Panc1 (cell line): ENCODE results near the gene ADGRV1.

ENCODE experiments used
- CTCF ChIP-seq: fragments of 450-650 bp; IDR thresholded peaks from 2 replicates; pipeline ENCODE4 v1.5.1; 2017; ENCODE audit warnings: mild to moderate bottlenecking
- REST ChIP-seq, 2 experiments: IDR thresholded peaks; 2 replicates each; pipeline ENCODE4 v1.6.1; 2011 to 2012; ENCODE audit warnings: low read depth in 2 of 2, control low read depth in 1 of 2, low read length in 1 of 2, mild to moderate bottlenecking in 1 of 2, moderate library complexity in 1 of 2; ENCODE audit not compliant: insufficient read depth in 1 of 2

DNA sequence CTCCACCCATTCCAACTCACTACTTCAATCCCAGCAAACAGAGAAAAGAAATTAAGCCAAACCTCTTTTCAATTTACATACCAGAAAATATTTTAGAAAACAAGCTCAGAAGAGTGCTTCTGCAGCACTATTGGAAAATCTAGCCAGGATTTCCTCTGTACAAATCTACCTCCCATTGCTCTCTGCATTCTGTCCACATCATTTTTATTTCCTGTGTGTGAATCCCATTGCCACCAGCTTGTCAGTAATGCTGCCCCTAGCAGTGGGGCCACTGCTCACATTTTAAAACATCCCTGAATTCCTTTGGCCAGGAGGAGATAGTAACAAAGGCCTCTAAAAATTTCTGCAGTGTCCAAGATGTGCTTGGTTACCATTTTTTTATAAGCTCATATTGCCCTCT lies 592.0 kb downstream of the ADGRV1 start:
- TF ChIP-seq CTCF (no peak), REST (IDR thresholded peaks at IDR 0.05; ENCODE audit: insufficient read depth in 1 of 2, low read depth in 2 of 2, low read length in 1 of 2) (no peak)
